ENCODE results near the gene HMG20A. TPM values are rescaled to one million over a fixed set of nuclear protein-coding genes. Genes with fewer than 3 reads are reported as not detected.

Gene HMG20A
- total RNA-seq, 1 experiment from 2014 or later = 62.2 TPM

- TF ChIP-seq E2F1 (CRISPR knock-in tag; IDR thresholded peaks at IDR 0.05) (no peak), SOX15 (CRISPR knock-in tag; IDR thresholded peaks at IDR 0.05) (no peak), SMAD4 (CRISPR knock-in tag; IDR thresholded peaks at IDR 0.05) (no peak), SMAD3 (CRISPR knock-in tag; IDR thresholded peaks at IDR 0.05; ENCODE audit: borderline replicate concordance) (no peak)
Measured at GRCh38 chr15:77373441-77373840, 47.2 kb upstream of the HMG20A start (continued).

DNA sequence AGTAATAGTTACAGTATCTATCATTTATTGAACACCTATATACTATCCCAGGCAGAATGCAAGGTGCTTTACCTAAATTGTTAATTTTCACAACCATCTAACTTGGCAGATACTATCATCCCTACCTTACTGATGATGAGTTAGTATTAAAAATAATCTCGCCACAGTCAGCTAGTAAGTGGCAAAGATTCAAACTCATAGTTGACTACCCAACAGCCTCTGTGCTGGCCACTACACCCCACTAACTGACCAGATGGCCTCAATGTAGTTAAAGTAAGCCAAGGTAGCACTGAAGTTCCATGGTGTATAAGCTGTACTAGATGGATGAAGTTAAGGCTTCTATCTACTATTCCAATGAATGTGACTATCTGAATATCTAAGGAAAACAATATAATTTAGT is 45.6 kb upstream of the HMG20A start:
- Mint-ChIP-seq H3K4me3 (no peak overlapping the region), H3K4me1 (peaks cover 14% of the 10 kb centered on the region), H3K27me3 (ENCODE audit: low read depth) (no peaks in the 10 kb centered on the region), H3K9me3 (0 out of 2 replicates have a peak, but pooled peaks cover 3% of the 10 kb centered on the region), H3K27ac (no peak overlapping the region), H3K36me3 (no peaks in the 10 kb centered on the region)
- TF ChIP-seq, protein P1, sequence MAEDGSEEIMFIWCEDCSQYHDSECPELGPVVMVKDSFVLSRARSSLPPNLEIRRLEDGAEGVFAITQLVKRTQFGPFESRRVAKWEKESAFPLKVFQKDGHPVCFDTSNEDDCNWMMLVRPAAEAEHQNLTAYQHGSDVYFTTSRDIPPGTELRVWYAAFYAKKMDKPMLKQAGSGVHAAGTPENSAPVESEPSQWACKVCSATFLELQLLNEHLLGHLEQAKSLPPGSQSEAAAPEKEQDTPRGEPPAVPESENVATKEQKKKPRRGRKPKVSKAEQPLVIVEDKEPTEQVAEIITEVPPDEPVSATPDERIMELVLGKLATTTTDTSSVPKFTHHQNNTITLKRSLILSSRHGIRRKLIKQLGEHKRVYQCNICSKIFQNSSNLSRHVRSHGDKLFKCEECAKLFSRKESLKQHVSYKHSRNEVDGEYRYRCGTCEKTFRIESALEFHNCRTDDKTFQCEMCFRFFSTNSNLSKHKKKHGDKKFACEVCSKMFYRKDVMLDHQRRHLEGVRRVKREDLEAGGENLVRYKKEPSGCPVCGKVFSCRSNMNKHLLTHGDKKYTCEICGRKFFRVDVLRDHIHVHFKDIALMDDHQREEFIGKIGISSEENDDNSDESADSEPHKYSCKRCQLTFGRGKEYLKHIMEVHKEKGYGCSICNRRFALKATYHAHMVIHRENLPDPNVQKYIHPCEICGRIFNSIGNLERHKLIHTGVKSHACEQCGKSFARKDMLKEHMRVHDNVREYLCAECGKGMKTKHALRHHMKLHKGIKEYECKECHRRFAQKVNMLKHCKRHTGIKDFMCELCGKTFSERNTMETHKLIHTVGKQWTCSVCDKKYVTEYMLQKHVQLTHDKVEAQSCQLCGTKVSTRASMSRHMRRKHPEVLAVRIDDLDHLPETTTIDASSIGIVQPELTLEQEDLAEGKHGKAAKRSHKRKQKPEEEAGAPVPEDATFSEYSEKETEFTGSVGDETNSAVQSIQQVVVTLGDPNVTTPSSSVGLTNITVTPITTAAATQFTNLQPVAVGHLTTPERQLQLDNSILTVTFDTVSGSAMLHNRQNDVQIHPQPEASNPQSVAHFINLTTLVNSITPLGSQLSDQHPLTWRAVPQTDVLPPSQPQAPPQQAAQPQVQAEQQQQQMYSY (CRISPR knock-in tag; IDR thresholded peaks at IDR 0.05) = no peak
- TF ChIP-seq, protein P2, sequence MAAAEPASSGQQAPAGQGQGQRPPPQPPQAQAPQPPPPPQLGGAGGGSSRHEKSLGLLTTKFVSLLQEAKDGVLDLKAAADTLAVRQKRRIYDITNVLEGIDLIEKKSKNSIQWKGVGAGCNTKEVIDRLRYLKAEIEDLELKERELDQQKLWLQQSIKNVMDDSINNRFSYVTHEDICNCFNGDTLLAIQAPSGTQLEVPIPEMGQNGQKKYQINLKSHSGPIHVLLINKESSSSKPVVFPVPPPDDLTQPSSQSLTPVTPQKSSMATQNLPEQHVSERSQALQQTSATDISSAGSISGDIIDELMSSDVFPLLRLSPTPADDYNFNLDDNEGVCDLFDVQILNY (CRISPR knock-in tag; IDR thresholded peaks at IDR 0.05) = no peak
- TF ChIP-seq ETV6 (CRISPR knock-in tag; IDR thresholded peaks at IDR 0.05) (no peak), TP53 (CRISPR knock-in tag; IDR thresholded peaks at IDR 0.05) (no peak), E2F4 (CRISPR knock-in tag; IDR thresholded peaks at IDR 0.05; ENCODE audit: borderline replicate concordance, low read depth) (no peak), ZNF263 (CRISPR knock-in tag; IDR thresholded peaks at IDR 0.05; ENCODE audit: low read depth) (no peak), ZNF512 (CRISPR knock-in tag; IDR thresholded peaks at IDR 0.05; ENCODE audit: borderline replicate concordance) (no peak), ZNF423 (CRISPR knock-in tag; IDR thresholded peaks at IDR 0.05) (no peak), MXD4 (CRISPR knock-in tag; IDR thresholded peaks at IDR 0.05; ENCODE audit: borderline replicate concordance) (no peak), GTF2I (CRISPR knock-in tag; conservative IDR thresholded peaks at IDR 0.05) (no peak), CDX4 (CRISPR knock-in tag; IDR thresholded peaks at IDR 0.05; ENCODE audit: borderline replicate concordance) (no peak), USF1 (CRISPR knock-in tag; IDR thresholded peaks at IDR 0.05) (no peak), GABPB1 (CRISPR knock-in tag; IDR thresholded peaks at IDR 0.05) (no peak), JAZF1 (CRISPR knock-in tag; IDR thresholded peaks at IDR 0.05) (no peak)
- TF ChIP-seq, protein P3, sequence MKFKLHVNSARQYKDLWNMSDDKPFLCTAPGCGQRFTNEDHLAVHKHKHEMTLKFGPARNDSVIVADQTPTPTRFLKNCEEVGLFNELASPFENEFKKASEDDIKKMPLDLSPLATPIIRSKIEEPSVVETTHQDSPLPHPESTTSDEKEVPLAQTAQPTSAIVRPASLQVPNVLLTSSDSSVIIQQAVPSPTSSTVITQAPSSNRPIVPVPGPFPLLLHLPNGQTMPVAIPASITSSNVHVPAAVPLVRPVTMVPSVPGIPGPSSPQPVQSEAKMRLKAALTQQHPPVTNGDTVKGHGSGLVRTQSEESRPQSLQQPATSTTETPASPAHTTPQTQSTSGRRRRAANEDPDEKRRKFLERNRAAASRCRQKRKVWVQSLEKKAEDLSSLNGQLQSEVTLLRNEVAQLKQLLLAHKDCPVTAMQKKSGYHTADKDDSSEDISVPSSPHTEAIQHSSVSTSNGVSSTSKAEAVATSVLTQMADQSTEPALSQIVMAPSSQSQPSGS (CRISPR knock-in tag; IDR thresholded peaks at IDR 0.05; ENCODE audit: borderline replicate concordance, low read depth) = no peak
- no peak for DNase-seq (ENCODE audit: low spot score)
- no peak for ATAC-seq
- ChIA-PET CTCF (no interaction called here), POLR2A (no interaction called here)

All from WTC11 (cell line).